Body of pancreas (tissue), 4 donors: ENCODE measurements around the gene PTBP3. TPM values are rescaled to one million over a fixed set of nuclear protein-coding genes. Genes with fewer than 3 reads are reported as not detected.

Source experiments
- ATAC-seq: fragments of 150-250 bp; one replicate; pipeline ENCODE4 v1.9.1; 2016
- DNase-seq, 4 donors: peaks; one replicate each; pipeline ENCODE4 v3.0.0-alpha.2; 2019
- H3K27ac ChIP-seq, 4 donors: fragments of 200-600 bp; sonication (generic); 1 replicate in 3 of 4; 2 replicates in 1 of 4; pipeline versions ENCODE4 v1.5.1 to v1.6.1; 2016 to 2019; ENCODE audit warnings: mild to moderate bottlenecking in 1 of 4, mixed read lengths in 1 of 4, moderate library complexity in 1 of 4
- H3K27me3 ChIP-seq, 2 donors: fragments of 200-600 bp; sonication (generic); one replicate each; pipeline ENCODE4 v1.6.0; 2016; ENCODE audit warnings: mild to moderate bottlenecking in 1 of 2
- H3K36me3 ChIP-seq, 2 donors: fragments of 200-600 bp; sonication (generic); replicated peaks in 1 of 2; 2 replicates each; pipeline ENCODE4 v1.5.1; 2016; ENCODE audit warnings: low read depth in 2 of 2; ENCODE audit not compliant: insufficient read depth in 1 of 2
- H3K4me1 ChIP-seq: fragments of 200-600 bp; sonication (generic); one replicate; pipeline ENCODE4 v1.6.0; 2016
- H3K4me3 ChIP-seq, 2 donors: fragments of 200-600 bp; sonication (generic); 1 replicate in 1 of 2; 2 replicates in 1 of 2; pipeline ENCODE4 v1.5.1; 2016 to 2019
- H3K9me3 ChIP-seq, 3 donors: fragments of 200-600 bp; sonication (generic); 1 replicate in 2 of 3; 2 replicates in 1 of 3; pipeline ENCODE4 v1.5.1; 2016
- POLR2A ChIP-seq, 3 donors: fragments of 450-650 bp; IDR thresholded peaks; one replicate each; pipeline ENCODE4 v1.6.1; 2016; ENCODE audit warnings: antibody characterized with exemption in 3 of 3, mild to moderate bottlenecking in 2 of 3
- WGBS, 2 donors: methylation state at CpG; one replicate each; pipeline ENCODE4 v1.1.5; 2017; 5-methylcytosine and 5-hydroxymethylcytosine counted together
- intact Hi-C: fragments of 100-400 bp; cut with DNase I; formaldehyde crosslinking; loops from one replicate; pipeline ENCODE4 v1.15.1; 2023
- total RNA-seq, 2 donors: library from RNA; depleted of rRNA; stranded (reverse); fragments of >200 nt; gene quantifications; one replicate each; pipeline ENCODE4 v1.1.0, GENCODE V29; 2016
- TF ChIP-seq, protein P1 (sequence below), 7 experiments: fragments of 450-650 bp in 4 of 7; fragments of 200-600 bp in 3 of 7; sonication (generic) in 3 of 7; IDR thresholded peaks; one replicate each; pipeline ENCODE4 v1.5.1; 2016 to 2019; ENCODE audit warnings: antibody characterized with exemption in 7 of 7

Gene PTBP3
- total RNA-seq, 2 donors from 2014 or later = 30.4 to 122 TPM

DNA sequence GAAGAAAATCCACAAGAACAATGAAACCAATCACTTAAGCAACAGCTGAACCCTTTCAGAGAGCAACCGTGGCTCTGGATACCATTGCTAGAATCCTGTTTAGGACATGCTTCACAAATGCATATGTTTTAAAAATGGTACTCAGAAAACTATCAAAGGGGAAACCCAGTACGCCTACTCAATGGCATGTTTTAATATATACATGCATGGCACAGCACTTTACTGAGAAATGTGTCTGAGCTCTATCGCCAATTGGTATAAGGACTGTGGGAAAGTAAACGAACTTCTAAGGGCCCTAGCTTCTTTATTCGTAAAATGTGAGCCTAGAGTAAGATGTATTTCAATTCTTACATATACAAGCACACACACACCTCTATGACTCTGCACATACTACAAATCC is 72.3 kb downstream of the PTBP3 start:
- intact Hi-C loops = no loop called here
- no peaks in the 10 kb centered on the region for H3K4me1 ChIP-seq
- no peak for ATAC-seq
- TF ChIP-seq POLR2A (IDR thresholded peaks at IDR 0.05) = no peak
- TF ChIP-seq, protein P1, sequence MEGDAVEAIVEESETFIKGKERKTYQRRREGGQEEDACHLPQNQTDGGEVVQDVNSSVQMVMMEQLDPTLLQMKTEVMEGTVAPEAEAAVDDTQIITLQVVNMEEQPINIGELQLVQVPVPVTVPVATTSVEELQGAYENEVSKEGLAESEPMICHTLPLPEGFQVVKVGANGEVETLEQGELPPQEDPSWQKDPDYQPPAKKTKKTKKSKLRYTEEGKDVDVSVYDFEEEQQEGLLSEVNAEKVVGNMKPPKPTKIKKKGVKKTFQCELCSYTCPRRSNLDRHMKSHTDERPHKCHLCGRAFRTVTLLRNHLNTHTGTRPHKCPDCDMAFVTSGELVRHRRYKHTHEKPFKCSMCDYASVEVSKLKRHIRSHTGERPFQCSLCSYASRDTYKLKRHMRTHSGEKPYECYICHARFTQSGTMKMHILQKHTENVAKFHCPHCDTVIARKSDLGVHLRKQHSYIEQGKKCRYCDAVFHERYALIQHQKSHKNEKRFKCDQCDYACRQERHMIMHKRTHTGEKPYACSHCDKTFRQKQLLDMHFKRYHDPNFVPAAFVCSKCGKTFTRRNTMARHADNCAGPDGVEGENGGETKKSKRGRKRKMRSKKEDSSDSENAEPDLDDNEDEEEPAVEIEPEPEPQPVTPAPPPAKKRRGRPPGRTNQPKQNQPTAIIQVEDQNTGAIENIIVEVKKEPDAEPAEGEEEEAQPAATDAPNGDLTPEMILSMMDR (IDR thresholded peaks at IDR 0.05) = no peak
- H3K9me3 ChIP-seq = no peaks in the 10 kb centered on the region
- H3K27me3 ChIP-seq = no peaks in the 10 kb centered on the region
- no peak for DNase-seq
- no peaks in the 10 kb centered on the region for H3K36me3 ChIP-seq
- no peak overlapping the region for H3K27ac ChIP-seq
- H3K4me3 ChIP-seq = no peak overlapping the region
- 90 to 91% methylated on average over 5 of the region's 5 CpGs for WGBS, 2 donors

DNA sequence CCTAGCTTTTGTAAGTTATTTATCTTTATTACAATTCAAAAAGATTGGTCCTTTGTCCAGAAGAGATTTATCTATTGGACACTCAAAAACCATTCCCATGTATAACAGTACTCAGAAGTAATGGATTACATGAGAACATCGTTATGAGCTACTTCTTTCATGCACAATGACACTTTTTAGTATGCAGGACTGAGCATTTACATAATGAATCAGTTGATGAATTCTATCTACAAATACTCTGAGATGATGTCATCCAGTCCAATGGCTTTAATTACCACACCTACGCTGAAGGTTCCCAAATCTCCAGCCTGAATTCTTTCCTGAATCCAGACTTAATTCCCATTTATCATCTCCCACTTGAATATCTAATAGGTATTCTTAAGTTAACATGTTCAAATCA is 75.3 kb downstream of the PTBP3 start:
- DNase-seq (no peak), ATAC-seq (no peak)
- no peak overlapping the region for H3K4me3 ChIP-seq
- intact Hi-C loops = loop anchor here (10.0 kb wide), 1 partner anchor 47 kb away; no protein-coding TSS in a partner anchor
- H3K27me3 ChIP-seq = no peaks in the 10 kb centered on the region
- H3K9me3 ChIP-seq = no peaks in the 10 kb centered on the region
- no peak overlapping the region for H3K27ac ChIP-seq
- TF ChIP-seq, protein P1 (IDR thresholded peaks at IDR 0.05) = no peak
- TF ChIP-seq POLR2A (IDR thresholded peaks at IDR 0.05) = no peak
- WGBS, 2 donors = 93 to 100% methylated on average over 2 of the region's 2 CpGs
- no peaks in the 10 kb centered on the region for H3K4me1 ChIP-seq
- no peaks in the 10 kb centered on the region for H3K36me3 ChIP-seq

DNA sequence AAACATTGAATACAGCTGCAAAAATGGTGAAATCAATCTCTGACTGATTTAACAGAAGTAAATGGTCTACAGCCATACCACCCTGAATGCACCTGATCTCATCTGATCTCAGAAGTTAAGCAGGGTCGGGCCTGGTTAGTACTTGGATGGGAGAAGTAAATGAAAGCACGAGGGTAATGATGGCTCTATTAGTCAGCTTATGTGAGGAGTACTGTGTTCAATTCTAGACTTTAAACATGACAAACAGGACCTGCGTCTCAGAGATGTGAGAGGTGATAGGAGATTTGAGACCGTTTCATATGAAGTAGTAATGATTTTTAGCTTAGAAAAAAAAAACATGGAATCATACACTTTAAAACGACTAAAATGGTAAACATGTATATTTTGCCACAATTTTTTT is 81.2 kb downstream of the PTBP3 start:
- intact Hi-C loops = loop anchor here (10.0 kb wide), 1 partner anchor 53 kb away; no protein-coding TSS in a partner anchor
- no peaks in the 10 kb centered on the region for H3K4me1 ChIP-seq
- no peaks in the 10 kb centered on the region for H3K27me3 ChIP-seq
- ATAC-seq = no peak
- DNase-seq = no peak
- H3K27ac ChIP-seq = no peak overlapping the region
- 74 to 84% methylated on average over 5 of the region's 5 CpGs for WGBS, 2 donors
- H3K4me3 ChIP-seq = no peak overlapping the region
- no peaks in the 10 kb centered on the region for H3K9me3 ChIP-seq
- peaks cover 0 to 4% of the 10 kb centered on the region in 2 donors for H3K36me3 ChIP-seq
- TF ChIP-seq, protein P1 (IDR thresholded peaks at IDR 0.05) = no peak
- TF ChIP-seq POLR2A (IDR thresholded peaks at IDR 0.05) = no peak

DNA sequence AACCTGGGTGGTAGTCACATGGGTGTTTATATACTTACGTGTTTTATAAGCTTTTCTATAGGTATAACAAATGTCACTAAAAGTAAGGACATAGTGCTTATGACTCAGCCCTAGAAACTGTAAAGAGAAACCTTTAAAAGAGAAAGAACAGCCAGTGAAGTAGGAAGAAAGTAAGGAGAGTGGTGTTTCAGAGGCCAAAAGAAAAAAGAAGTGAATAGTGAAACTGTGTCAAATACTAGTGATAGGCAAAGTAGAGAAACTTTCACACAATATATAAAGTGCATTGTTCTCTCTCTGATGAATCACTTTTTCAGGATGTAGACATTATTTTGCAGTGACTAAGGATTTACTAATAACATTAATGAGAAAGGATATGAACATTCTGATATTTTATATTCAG is 84.1 kb downstream of the PTBP3 start:
- Histone ChIP-seq H3K27ac (no peak overlapping the region), H3K4me1 (no peaks in the 10 kb centered on the region), H3K4me3 (no peak overlapping the region), H3K27me3 (no peaks in the 10 kb centered on the region), H3K36me3 (peaks cover 0 to 4% of the 10 kb centered on the region in 2 donors), H3K9me3 (no peaks in the 10 kb centered on the region)
- intact Hi-C loops = no loop called here
- DNase-seq = no peak
- 88 to 93% methylated on average over 1 of the region's 1 CpG for WGBS, 2 donors
- TF ChIP-seq POLR2A (IDR thresholded peaks at IDR 0.05) = no peak
- TF ChIP-seq, protein P1 (IDR thresholded peaks at IDR 0.05) = no peak
- no peak for ATAC-seq

DNA sequence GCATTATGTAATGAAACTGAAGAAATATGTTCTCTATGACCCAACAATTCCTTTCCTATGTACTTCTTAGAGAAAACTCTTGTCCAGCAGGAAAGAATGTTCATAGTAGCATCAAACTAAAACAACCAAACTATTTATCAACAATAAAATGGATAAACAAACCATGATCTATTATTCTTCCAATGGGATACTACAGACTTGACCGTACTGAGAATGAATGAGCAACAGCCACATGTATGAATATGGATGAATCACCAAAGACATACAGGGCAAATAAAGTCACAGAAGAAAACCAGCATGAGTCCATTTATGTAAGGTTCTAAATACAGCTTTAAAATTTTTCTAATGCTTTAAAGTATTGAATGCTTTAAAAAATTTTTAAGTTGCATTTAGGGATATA is 84.7 kb downstream of the PTBP3 start:
- no peaks in the 10 kb centered on the region for H3K27me3 ChIP-seq
- no peak for TF ChIP-seq POLR2A (IDR thresholded peaks at IDR 0.05)
- TF ChIP-seq, protein P1 (IDR thresholded peaks at IDR 0.05) = no peak
- DNase-seq = no peak
- WGBS, 2 donors = 92 to 95% methylated on average over 1 of the region's 1 CpG
- intact Hi-C loops = no loop called here
- H3K27ac ChIP-seq = no peak overlapping the region
- H3K4me3 ChIP-seq = no peak overlapping the region
- H3K4me1 ChIP-seq = no peaks in the 10 kb centered on the region
- peaks cover 0 to 4% of the 10 kb centered on the region in 2 donors for H3K36me3 ChIP-seq
- H3K9me3 ChIP-seq = no peaks in the 10 kb centered on the region
- no peak for ATAC-seq
